ENCODE results near the gene GSTT4. TPM values are rescaled to one million over a fixed set of nuclear protein-coding genes. Genes with fewer than 3 reads are reported as not detected.
"Not testable (repeated sequence)": the region's sequence is repeated elsewhere in the genome, so short reads cannot be mapped to it uniquely, and the experiment has no call there.

GSTT4 gene
- total and polyA plus RNA-seq, 7 donors, result not detected

DNA sequence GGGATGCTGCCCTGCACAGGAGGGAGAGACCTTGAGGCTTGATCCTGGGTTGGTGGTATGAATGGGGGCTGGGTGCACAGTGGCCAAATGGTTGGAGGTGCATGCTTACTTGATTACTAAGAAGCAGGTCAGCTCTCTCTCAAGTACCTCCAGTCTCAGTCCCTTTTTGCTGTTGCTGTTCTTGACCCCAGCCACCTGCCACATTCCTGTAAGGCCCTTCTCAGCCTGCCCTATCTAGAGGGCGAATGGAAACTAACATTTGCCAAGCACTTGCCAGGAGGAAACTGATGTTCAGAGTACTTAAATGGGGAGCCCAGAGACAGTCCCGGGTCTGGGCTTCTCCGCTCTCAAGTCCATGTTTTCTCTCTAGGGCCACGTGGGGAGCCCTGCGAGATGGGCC, 45.8 kb upstream of the GSTT4 start:
- Histone ChIP-seq H3K4me1 (no peaks in the 10 kb centered on the region), H3K27me3 (ENCODE audit: insufficient read depth in 3 of 3, low read length in 2 of 3) (no peaks in the 10 kb centered on the region), H3K4me3 (no peak overlapping the region), H3K36me3 (ENCODE audit: insufficient read depth in 1 of 2, low read depth in 1 of 2) (peaks cover 0 to 95% of the 10 kb centered on the region in 2 donors), H3K27ac (no peak overlapping the region), H3K9me3 (no peaks in the 10 kb centered on the region)
- ATAC-seq (no peak), DNase-seq (no peak)
- intact Hi-C loops (cut with DNase I), result no loop called here
- no peak for TF ChIP-seq CTCF (IDR thresholded peaks at IDR 0.05)
- 89 to 94% (median 90%) methylated on average over 5 of the region's 5 CpGs for WGBS, 3 donors

DNA sequence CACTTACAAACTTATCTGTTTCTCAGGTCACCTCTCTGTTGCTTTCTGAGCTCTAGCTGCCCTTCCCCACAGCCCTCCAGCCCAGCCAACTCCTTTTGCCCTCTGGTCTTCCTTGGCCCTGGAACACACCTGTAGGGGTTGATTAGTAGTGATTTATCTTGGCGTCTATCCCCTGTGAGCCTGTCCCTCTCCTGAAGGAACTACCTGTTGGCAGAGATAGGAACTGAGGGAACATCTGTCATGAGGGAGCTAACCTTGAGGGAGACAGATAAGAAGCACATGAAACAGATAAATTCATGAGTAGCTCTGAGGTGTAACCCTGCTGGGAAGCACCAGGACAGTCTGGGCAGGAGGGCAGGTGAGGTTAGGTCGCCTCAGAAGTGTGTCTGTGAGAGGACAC, 44.7 kb upstream of the GSTT4 start:
- Histone ChIP-seq H3K36me3 (ENCODE audit: insufficient read depth in 1 of 2, low read depth in 1 of 2) (peaks cover 0 to 94% of the 10 kb centered on the region in 2 donors), H3K4me3 (no peak overlapping the region), H3K9me3 (no peaks in the 10 kb centered on the region), H3K27ac (no peak overlapping the region), H3K4me1 (no peaks in the 10 kb centered on the region), H3K27me3 (ENCODE audit: insufficient read depth in 3 of 3, low read length in 2 of 3) (no peaks in the 10 kb centered on the region)
- DNase-seq (no peak), ATAC-seq (no peak)
- no peak for TF ChIP-seq CTCF (IDR thresholded peaks at IDR 0.05)
- intact Hi-C loops (cut with DNase I), result no loop called here
- WGBS, 3 donors, result 89 to 98% (median 96%) methylated on average over 2 of the region's 2 CpGs

- ATAC-seq (no peak), DNase-seq (no peak)
- no peaks in the 10 kb centered on the region for H3K4me1 ChIP-seq
- H3K27me3 ChIP-seq (ENCODE audit: insufficient read depth in 3 of 3, low read length in 2 of 3), result no peaks in the 10 kb centered on the region
- H3K27ac ChIP-seq, result no peak overlapping the region
- no peaks in the 10 kb centered on the region for H3K9me3 ChIP-seq
- intact Hi-C loops (cut with DNase I), result no loop called here
- no peak overlapping the region for H3K4me3 ChIP-seq
- WGBS, 3 donors, result 91 to 96% (median 91%) methylated on average over 5 of the region's 5 CpGs
- TF ChIP-seq CTCF (IDR thresholded peaks at IDR 0.05), result no peak
- peaks cover 0 to 94% of the 10 kb centered on the region in 2 donors for H3K36me3 ChIP-seq (ENCODE audit: insufficient read depth in 1 of 2, low read depth in 1 of 2)
Measured at GRCh38 chr22:24049211-24049610, 44.0 kb upstream of the GSTT4 start.

GRCh38 chr22:24046024-24046423, 40.8 kb upstream of the GSTT4 start:
- Histone ChIP-seq H3K36me3 (ENCODE audit: insufficient read depth in 1 of 2, low read depth in 1 of 2) (peaks cover 0 to 91% of the 10 kb centered on the region in 2 donors), H3K4me3 (no peak overlapping the region), H3K27ac (no peak overlapping the region), H3K4me1 (no peaks in the 10 kb centered on the region), H3K9me3 (no peaks in the 10 kb centered on the region), H3K27me3 (ENCODE audit: insufficient read depth in 3 of 3, low read length in 2 of 3) (no peaks in the 10 kb centered on the region)
- no peak for DNase-seq
- intact Hi-C loops (cut with DNase I), result no loop called here
- no peak for TF ChIP-seq CTCF (IDR thresholded peaks at IDR 0.05)
- ATAC-seq, result no peak
- 86 to 92% (median 87%) methylated on average over 5 of the region's 5 CpGs for WGBS, 3 donors

DNA sequence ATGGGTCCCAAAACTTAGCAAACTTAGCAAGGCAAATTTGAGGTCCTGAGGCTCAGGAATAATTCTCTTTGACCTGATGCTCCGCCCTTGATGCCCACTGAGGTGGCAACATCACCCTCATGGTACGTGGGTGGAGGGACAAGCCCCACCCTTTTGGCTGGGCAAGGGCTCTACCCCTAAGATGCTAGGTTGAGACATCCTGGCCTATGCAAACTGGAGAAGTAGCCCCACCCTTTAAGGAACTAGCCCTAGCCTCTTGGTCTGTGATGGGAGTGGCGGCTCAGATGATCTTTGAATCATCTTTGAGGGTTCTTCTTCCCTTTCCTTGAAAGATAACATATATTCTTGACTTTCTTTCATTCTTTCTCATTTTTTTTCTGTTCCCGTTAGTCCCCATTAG, 38.7 kb upstream of the GSTT4 start:
- ATAC-seq (no peak), DNase-seq (no peak)
- H3K4me3 ChIP-seq, result no peak overlapping the region
- WGBS, 3 donors, result 94 to 96% (median 96%) methylated on average over 4 of the region's 4 CpGs
- intact Hi-C loops (cut with DNase I), result no loop called here
- no peaks in the 10 kb centered on the region for H3K9me3 ChIP-seq
- H3K27me3 ChIP-seq (ENCODE audit: insufficient read depth in 3 of 3, low read length in 2 of 3), result no peaks in the 10 kb centered on the region
- peaks cover 2 to 91% of the 10 kb centered on the region in 2 donors for H3K36me3 ChIP-seq (ENCODE audit: insufficient read depth in 1 of 2, low read depth in 1 of 2)
- no peak overlapping the region for H3K27ac ChIP-seq
- no peaks in the 10 kb centered on the region for H3K4me1 ChIP-seq
- no peak for TF ChIP-seq CTCF (IDR thresholded peaks at IDR 0.05)

DNA sequence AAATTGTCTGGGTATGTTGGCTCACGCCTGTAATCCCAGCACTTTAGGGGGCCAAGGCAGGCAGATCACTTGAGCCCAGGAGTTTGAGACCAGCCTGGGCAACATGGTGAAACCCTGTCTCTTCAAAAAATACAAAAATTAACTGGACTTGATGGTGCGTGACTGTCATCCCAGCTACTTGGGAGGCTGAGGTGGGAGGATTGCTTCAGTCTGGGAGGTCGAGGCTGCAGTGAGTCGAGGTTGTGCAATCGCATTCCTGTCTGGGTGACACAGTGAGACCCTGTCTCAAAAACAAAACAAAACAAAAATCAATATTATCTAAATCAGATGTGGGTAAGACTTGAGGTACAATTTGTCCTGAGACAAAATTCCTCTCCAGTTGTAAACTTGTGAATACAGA, 38.2 kb upstream of the GSTT4 start:
- peaks cover 6 to 91% of the 10 kb centered on the region in 2 donors for H3K36me3 ChIP-seq (ENCODE audit: insufficient read depth in 1 of 2, low read depth in 1 of 2)
- H3K9me3 ChIP-seq; H3K4me3 ChIP-seq; H3K27me3 ChIP-seq (ENCODE audit: insufficient read depth in 3 of 3, low read length in 2 of 3); DNase-seq; H3K27ac ChIP-seq; ATAC-seq; H3K4me1 ChIP-seq; intact Hi-C loops (cut with DNase I): not testable (repeated sequence)
- 93 to 96% (median 95%) methylated on average over 5 of the region's 5 CpGs for WGBS, 3 donors
